Activated T-helper 2 cell treated with anti-CD3 and anti-CD28 coated beads, Interferon-gamma antibody, Interleukin-2, Interleukin-4, amounts not matched to agents 10 μg/mL and 5 μg/mL and 100 μg/mL, durations not matched to agents 14 hours and 24 hours and 36 hours (primary cell): ENCODE results near the gene BLOC1S4. TPM values are rescaled to one million over a fixed set of nuclear protein-coding genes. Genes with fewer than 3 reads are reported as not detected.

Experiments used
- DNase-seq: peaks from one replicate; pipeline ENCODE4 v3.0.0; 2021; ENCODE audit warnings: low spot score
- H3K27ac Mint-ChIP-seq: one replicate; pipeline ENCODE4 v1.8.0; 2021; ENCODE audit warnings: mixed read lengths
- H3K27me3 Mint-ChIP-seq: one replicate; pipeline ENCODE4 v1.8.0; 2021; ENCODE audit warnings: low read depth, mixed read lengths
- H3K36me3 Mint-ChIP-seq: one replicate; pipeline ENCODE4 v1.8.0; 2021; ENCODE audit warnings: low read depth, mixed read lengths
- H3K4me1 Mint-ChIP-seq: one replicate; pipeline ENCODE4 v1.8.0; 2021; ENCODE audit warnings: low read depth, mixed read lengths
- H3K4me3 Mint-ChIP-seq: one replicate; pipeline ENCODE4 v1.8.0; 2021; ENCODE audit warnings: low read depth, mild to moderate bottlenecking, moderate library complexity, mixed read lengths
- H3K9me3 Mint-ChIP-seq: one replicate; pipeline ENCODE4 v1.8.0; 2021; ENCODE audit warnings: mixed read lengths
- intact Hi-C: fragments of 100-400 bp; cut with micrococcal nuclease; formaldehyde crosslinking; loops from one replicate; pipeline ENCODE4 v1.15.1; 2023
- total RNA-seq: library from RNA; stranded (reverse); gene quantifications from 2 replicates; pipeline ENCODE4 v1.2.3, GENCODE V29; 2022

The BLOC1S4 gene
- total RNA-seq, 1 donor from 2014 or later: 18.2 TPM

DNA sequence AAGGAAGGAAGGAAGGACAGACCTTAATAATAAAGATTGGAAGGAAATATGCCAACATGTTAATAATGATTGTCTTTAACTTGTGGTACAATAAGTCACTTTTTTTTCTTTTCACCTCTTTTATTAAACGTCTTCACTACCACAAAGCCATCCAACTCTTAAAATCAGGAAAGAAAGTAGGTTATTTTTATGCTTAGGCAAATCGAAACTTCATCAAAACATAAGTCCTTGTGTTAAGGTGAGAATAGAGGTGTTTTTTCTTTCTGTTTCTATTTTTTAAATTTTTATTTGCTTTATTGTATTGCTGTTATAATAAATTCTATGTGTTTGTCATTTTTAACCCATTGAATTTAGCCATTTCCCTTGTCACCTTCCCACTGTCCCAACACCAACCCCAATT is 26.5 kb downstream of the BLOC1S4 start:
- Mint-ChIP-seq H3K36me3 (no peaks in the 10 kb centered on the region), H3K9me3 (no peaks in the 10 kb centered on the region), H3K27me3 (peaks cover 6% of the 10 kb centered on the region), H3K4me1 (no peaks in the 10 kb centered on the region), H3K4me3 (no peak overlapping the region), H3K27ac (no peak overlapping the region)
- DNase-seq: no peak
- intact Hi-C loops: no loop called here

GRCh38 chr4:6742989-6743388 is 27.0 kb downstream of the BLOC1S4 start:
- no peak for DNase-seq
- intact Hi-C loops: no loop called here
- H3K36me3 Mint-ChIP-seq: no peaks in the 10 kb centered on the region
- no peak overlapping the region for H3K4me3 Mint-ChIP-seq
- no peaks in the 10 kb centered on the region for H3K9me3 Mint-ChIP-seq
- peaks cover 6% of the 10 kb centered on the region for H3K27me3 Mint-ChIP-seq
- H3K4me1 Mint-ChIP-seq: no peaks in the 10 kb centered on the region
- no peak overlapping the region for H3K27ac Mint-ChIP-seq

- DNase-seq: no peak
- H3K36me3 Mint-ChIP-seq: no peaks in the 10 kb centered on the region
- H3K27ac Mint-ChIP-seq: no peak overlapping the region
- peaks cover 2% of the 10 kb centered on the region for H3K27me3 Mint-ChIP-seq
- no peak overlapping the region for H3K4me3 Mint-ChIP-seq
- peaks cover 8% of the 10 kb centered on the region for H3K4me1 Mint-ChIP-seq
- no peaks in the 10 kb centered on the region for H3K9me3 Mint-ChIP-seq
- intact Hi-C loops: no loop called here
These were observed 30.8 kb downstream of the BLOC1S4 start for GRCh38 chr4:6746721-6747293.

DNA sequence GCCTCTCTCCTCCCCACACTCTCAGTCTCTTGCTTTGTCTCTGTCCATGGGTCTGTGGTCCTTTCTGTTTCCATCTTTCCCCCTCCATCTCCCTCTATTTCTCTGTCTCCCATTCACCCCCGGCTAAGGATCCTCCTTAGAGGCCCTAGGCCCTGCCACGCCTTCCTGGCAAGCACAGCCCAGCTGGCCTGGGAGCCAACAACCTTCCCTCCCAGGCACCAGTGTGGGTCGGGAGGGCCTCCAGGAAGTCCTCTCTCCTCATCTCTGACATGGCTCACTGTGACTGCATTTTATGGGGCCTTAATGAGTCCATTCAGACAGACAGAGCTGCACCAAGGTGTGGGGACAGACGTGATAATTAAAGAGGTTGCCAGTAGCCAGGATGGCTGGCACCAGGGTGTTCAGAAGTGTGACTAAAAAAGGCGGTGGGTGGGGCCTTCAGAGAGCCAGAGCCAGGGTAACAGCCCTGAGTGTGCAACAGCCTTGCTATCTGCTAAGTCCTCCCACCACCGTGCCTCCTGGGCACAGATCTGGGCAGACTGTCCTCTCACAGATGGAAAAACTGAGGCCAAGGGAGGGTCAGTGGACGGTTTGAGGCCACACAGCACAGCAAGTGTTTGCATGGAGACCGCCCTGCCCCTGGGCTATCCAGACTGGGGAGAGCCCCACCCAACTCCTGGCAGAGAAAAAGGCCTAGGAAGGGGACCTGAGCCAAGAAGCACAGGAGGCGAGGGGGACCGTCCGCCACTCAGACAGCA is 31.5 kb downstream of the BLOC1S4 start:
- Mint-ChIP-seq H3K27me3 (peaks cover 2% of the 10 kb centered on the region), H3K4me3 (no peak overlapping the region)
- no peak for DNase-seq

GRCh38 chr4:6748286-6748685 is 32.3 kb downstream of the BLOC1S4 start:
- intact Hi-C loops: no loop called here
- H3K27me3 Mint-ChIP-seq: peaks cover 2% of the 10 kb centered on the region
- H3K4me3 Mint-ChIP-seq: no peak overlapping the region
- H3K36me3 Mint-ChIP-seq: no peaks in the 10 kb centered on the region
- H3K4me1 Mint-ChIP-seq: peaks cover 9% of the 10 kb centered on the region
- DNase-seq: no peak
- H3K27ac Mint-ChIP-seq: no peak overlapping the region
- H3K9me3 Mint-ChIP-seq: no peaks in the 10 kb centered on the region

More for the DNA sequence above, 31.5 kb downstream of the BLOC1S4 start:
- Mint-ChIP-seq H3K27ac (no peak overlapping the region), H3K36me3 (no peaks in the 10 kb centered on the region), H3K4me1 (peaks cover 9% of the 10 kb centered on the region), H3K9me3 (no peaks in the 10 kb centered on the region)
- intact Hi-C loops: no loop called here

DNA sequence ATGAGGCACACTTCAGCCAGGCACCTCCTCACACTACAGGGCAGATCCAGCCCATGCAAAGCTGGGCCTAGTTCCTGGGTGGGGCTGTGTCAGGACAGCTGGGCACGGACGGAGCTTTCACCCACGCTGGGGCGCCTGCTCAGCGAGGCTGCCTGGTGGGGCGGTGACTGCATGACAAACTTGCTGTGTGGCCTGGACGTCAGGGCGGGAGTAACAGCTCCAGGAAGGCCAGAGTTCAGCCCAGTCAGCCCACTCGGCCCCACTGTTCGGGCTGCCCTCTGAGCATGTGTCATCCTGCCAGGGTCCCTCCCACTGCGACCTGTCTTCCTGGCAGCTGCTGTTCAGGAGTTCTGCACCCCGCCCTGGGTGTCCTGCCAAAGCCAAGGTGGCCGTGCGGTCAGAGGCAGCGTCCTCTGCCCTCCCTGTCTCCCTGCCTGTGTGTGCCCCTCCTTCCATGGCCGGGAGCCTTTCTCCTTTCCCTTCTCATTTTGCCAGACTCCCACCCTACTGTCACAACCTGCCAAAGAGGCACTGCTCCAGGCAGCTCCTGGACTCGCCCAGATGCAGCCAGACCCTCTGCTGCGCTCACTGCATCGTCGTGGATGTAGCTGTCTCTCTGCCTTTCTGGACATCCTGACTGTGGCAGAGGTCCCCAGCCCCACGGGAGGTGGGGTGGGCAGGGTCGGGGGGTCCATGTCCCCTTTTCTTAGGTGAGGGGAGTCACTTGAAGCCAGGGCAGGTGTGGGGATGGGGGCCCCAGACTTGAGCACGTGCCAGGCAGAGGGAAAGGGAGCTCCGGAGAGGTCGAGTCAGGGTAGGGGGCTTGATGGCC is 33.6 kb downstream of the BLOC1S4 start:
- Mint-ChIP-seq H3K4me1 (peaks cover 9% of the 10 kb centered on the region), H3K36me3 (no peaks in the 10 kb centered on the region), H3K27me3 (peaks cover 2% of the 10 kb centered on the region), H3K4me3 (no peak overlapping the region), H3K9me3 (no peaks in the 10 kb centered on the region), H3K27ac (no peak overlapping the region)
- DNase-seq: no peak
- intact Hi-C loops: no loop called here

DNA sequence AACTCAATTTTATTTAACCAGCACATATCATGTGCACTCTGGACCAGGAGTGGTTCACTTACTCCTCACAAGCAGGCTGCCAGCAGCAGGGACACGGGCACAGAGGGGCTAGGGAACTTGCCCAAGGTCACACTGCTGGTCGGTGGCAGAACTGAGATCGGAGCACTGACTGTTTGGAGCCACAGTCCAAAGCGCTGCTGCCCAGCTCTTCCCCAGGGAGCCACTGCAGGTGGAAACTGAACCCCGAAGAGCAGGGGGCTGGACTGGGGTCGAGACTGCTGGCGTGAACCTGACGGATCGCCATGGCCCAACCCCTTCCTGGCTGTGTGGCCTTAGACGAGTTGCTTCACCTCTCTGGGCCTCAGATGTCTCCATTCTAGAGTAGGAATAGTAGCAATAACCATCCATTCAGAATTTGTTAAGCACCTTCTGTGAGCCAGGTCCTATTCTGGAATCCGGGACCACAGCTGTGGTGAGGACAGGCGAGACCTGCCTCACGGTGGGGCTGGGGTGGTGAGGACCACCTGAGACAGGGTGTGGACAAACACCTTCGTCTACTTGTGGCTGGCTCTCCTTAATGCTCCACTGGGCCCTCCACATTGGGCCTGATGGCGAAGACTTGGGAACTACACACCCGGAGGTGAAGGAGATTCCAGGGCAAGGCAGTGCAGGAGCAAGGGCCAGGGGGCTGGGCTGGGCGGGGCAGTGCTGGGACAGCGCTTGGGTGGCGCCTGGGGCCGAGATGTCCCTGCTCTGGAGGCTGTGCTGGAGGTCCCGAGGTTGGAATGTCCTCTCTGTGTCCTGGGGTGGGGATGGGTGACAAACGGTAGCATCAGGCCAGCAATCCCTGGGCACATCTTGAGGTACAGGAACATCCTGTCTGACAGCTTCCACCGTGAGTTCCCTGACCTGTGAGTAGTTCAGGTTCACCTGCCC is 34.6 kb downstream of the BLOC1S4 start:
- no peak for DNase-seq
- no peak overlapping the region for H3K4me3 Mint-ChIP-seq
- no peaks in the 10 kb centered on the region for H3K9me3 Mint-ChIP-seq
- H3K27ac Mint-ChIP-seq: no peak overlapping the region
- no peaks in the 10 kb centered on the region for H3K27me3 Mint-ChIP-seq
- peaks cover 9% of the 10 kb centered on the region for H3K4me1 Mint-ChIP-seq
- intact Hi-C loops: no loop called here
- H3K36me3 Mint-ChIP-seq: no peaks in the 10 kb centered on the region

DNA sequence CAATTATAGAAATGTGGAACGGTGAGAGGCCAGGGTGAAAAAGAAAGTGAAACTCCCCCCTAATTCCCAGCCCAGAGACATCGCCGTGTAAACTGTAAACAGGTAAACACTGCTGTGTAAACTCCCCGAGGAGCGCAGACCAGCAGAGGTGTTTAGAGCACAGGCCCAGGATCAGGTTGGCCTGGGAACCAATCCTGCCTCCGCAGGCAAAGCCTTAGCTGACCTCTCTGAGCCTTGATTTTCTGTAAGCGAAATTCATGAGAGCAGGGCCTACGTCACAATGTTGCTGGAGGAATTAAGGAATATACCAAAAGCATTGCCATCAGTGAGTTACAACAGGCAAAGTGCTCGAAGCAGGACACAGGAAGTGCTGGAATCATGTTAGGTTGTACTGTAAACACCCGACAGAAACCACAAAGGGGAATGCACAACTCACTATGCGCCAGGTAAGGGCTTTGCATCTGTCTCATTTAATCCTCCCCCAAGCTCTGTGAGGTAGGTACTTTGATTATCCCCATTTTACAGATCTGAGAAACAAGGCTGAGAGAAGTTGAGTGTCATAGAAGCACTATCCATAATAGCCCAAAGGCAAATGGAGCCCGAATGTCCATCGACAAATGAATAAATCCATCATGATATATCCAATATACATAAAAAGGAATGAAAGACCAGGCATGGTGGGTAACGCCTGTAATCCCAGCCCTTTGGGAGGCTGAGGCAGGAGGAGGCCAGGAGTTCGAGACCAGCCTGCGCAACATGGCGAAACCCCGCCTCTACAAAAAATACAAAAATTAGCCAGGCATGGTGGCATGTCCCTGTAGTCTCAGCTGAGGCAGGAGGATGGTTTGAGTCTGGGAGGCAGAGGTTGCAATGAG is 35.9 kb downstream of the BLOC1S4 start:
- peaks cover 9% of the 10 kb centered on the region for H3K4me1 Mint-ChIP-seq
- no peak overlapping the region for H3K27ac Mint-ChIP-seq
- no peaks in the 10 kb centered on the region for H3K36me3 Mint-ChIP-seq
- intact Hi-C loops: no loop called here
- DNase-seq: no peak
- no peaks in the 10 kb centered on the region for H3K9me3 Mint-ChIP-seq
- peak overlapping the region; percentile 17 for H3K4me3 Mint-ChIP-seq
- no peaks in the 10 kb centered on the region for H3K27me3 Mint-ChIP-seq

GRCh38 chr4:6752486-6752829 is 36.5 kb downstream of the BLOC1S4 start:
- Mint-ChIP-seq H3K36me3 (no peaks in the 10 kb centered on the region), H3K4me3 (no peak overlapping the region), H3K4me1 (peaks cover 9% of the 10 kb centered on the region), H3K27ac (no peak overlapping the region), H3K9me3 (no peaks in the 10 kb centered on the region), H3K27me3 (no peaks in the 10 kb centered on the region)
- intact Hi-C loops: no loop called here
- no peak for DNase-seq

DNA sequence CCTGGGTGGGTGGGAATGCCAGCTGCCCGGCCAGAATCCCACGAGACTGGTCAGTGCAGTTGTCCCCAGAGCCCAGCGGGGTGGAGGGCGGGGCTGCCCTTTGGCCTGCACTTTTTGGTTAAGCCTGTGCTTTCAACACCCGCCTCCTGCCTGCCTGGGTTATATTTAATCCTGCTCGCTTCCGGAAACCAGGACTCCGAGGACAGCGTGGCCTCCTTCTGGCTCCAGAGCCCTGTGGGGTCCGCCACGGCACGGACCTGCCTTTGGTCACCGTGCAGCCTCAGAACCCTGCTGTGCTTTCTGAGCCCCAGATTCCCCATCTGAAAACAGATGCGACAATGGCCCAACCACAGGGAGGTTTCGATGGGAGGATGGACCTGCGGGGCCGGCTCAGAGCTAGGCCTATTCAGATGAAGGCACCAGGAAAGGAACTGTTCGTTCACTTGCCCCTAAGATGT is 37.2 kb downstream of the BLOC1S4 start:
- no peaks in the 10 kb centered on the region for H3K9me3 Mint-ChIP-seq
- no peak for DNase-seq
- H3K27ac Mint-ChIP-seq: no peak overlapping the region
- intact Hi-C loops: no loop called here
- no peak overlapping the region for H3K4me3 Mint-ChIP-seq
- no peaks in the 10 kb centered on the region for H3K27me3 Mint-ChIP-seq
- H3K36me3 Mint-ChIP-seq: no peaks in the 10 kb centered on the region
- H3K4me1 Mint-ChIP-seq: peaks cover 9% of the 10 kb centered on the region

GRCh38 chr4:6753891-6754290 is 37.9 kb downstream of the BLOC1S4 start:
- intact Hi-C loops: no loop called here
- Mint-ChIP-seq H3K4me1 (peaks cover 9% of the 10 kb centered on the region), H3K9me3 (no peaks in the 10 kb centered on the region), H3K27me3 (no peaks in the 10 kb centered on the region), H3K4me3 (no peak overlapping the region), H3K27ac (no peak overlapping the region), H3K36me3 (no peaks in the 10 kb centered on the region)
- no peak for DNase-seq
